Tibial artery (tissue), 4 donors: ENCODE results near the gene C11orf98.

Experiments
- DNase-seq, 2 donors: peaks; one replicate each; pipeline ENCODE4 v3.0.0-alpha.2; 2019
- H3K27ac ChIP-seq, 2 donors: fragments of 200-600 bp; sonication (generic) in 1 of 2; 1 replicate in 1 of 2; 2 replicates in 1 of 2; pipeline ENCODE4 v1.5.1; 2018 to 2019; ENCODE audit warnings: mild to moderate bottlenecking in 1 of 2
- H3K27me3 ChIP-seq, 2 donors: fragments of 200-600 bp; sonication (generic) in 1 of 2; one replicate each; pipeline versions ENCODE4 v1.5.1 to v1.6.0; 2016 to 2019
- H3K36me3 ChIP-seq, 3 donors: fragments of 200-600 bp; sonication (generic) in 2 of 3; one replicate each; pipeline ENCODE4 v1.5.1; 2016 to 2019; ENCODE audit warnings: mild to moderate bottlenecking in 2 of 3
- H3K4me1 ChIP-seq, 4 donors: fragments of 200-600 bp; sonication (generic) in 2 of 4; 1 replicate in 3 of 4; 2 replicates in 1 of 4; pipeline ENCODE4 v1.5.1; 2016 to 2019
- H3K4me3 ChIP-seq, 2 donors: fragments of 200-600 bp; sonication (generic) in 1 of 2; 1 replicate in 1 of 2; 2 replicates in 1 of 2; pipeline ENCODE4 v1.5.1; 2018 to 2019; ENCODE audit warnings: mild to moderate bottlenecking in 2 of 2
- H3K9me3 ChIP-seq, 3 donors: fragments of 200-600 bp; sonication (generic) in 1 of 3; one replicate each; pipeline ENCODE4 v1.5.1; 2016 to 2019
- CTCF ChIP-seq, 2 experiments: fragments of 200-600 bp in 1 of 2; fragments of 450-650 bp in 1 of 2; IDR thresholded peaks; one replicate each; pipeline ENCODE4 v1.5.1; 2017 to 2019; ENCODE audit warnings: antibody characterized with exemption in 2 of 2, mild to moderate bottlenecking in 1 of 2, moderate library complexity in 1 of 2
- intact Hi-C: fragments of 100-400 bp; cut with DNase I; formaldehyde crosslinking; loops from one replicate; pipeline ENCODE4 v1.15.0; 2023; ENCODE audit warnings: low total_unique reads

The C11orf98 gene

GRCh38 chr11:62615521-62615920, 49.5 kb downstream of the C11orf98 start:
- H3K4me3 ChIP-seq: no peak overlapping the region
- intact Hi-C loops: loop anchor here (10.0 kb wide), 1 partner anchor 89 kb away; the partner anchor contains the start of genes BSCL2 and GNG3
- H3K4me1 ChIP-seq: peaks cover 0 to 40% (median 28%) of the 10 kb centered on the region in 4 donors
- H3K9me3 ChIP-seq: no peaks in the 10 kb centered on the region
- no peak for TF ChIP-seq CTCF (IDR thresholded peaks at IDR 0.05)
- H3K27ac ChIP-seq: no peak overlapping the region
- H3K36me3 ChIP-seq: peaks cover 0 to 37% (median 11%) of the 10 kb centered on the region in 3 donors
- DNase-seq: no peak
- H3K27me3 ChIP-seq: no peaks in the 10 kb centered on the region

- no peak for TF ChIP-seq CTCF (IDR thresholded peaks at IDR 0.05)
- Histone ChIP-seq H3K36me3 (peaks cover 0 to 48% (median 23%) of the 10 kb centered on the region in 3 donors), H3K4me3 (no peak overlapping the region), H3K4me1 (peaks cover 0 to 33% (median 27%) of the 10 kb centered on the region in 4 donors), H3K9me3 (no peaks in the 10 kb centered on the region), H3K27me3 (no peaks in the 10 kb centered on the region), H3K27ac (peak overlapping the region; percentile 95 to 98)
- intact Hi-C loops: loop anchor here (10.0 kb wide), 1 partner anchor 91 kb away; the partner anchor contains the start of genes BSCL2 and GNG3
- DNase-seq: no peak
Observed at GRCh38 chr11:62614275-62614674, 50.7 kb downstream of the C11orf98 start.

GRCh38 chr11:62613291-62613778, 51.7 kb downstream of the C11orf98 start:
- no peaks in the 10 kb centered on the region for H3K27me3 ChIP-seq
- peaks cover 6 to 57% (median 33%) of the 10 kb centered on the region in 3 donors for H3K36me3 ChIP-seq
- intact Hi-C loops: loop anchor here (10.0 kb wide), 1 partner anchor 91 kb away; the partner anchor contains the start of genes BSCL2 and GNG3
- H3K4me1 ChIP-seq: peaks cover 0 to 33% (median 27%) of the 10 kb centered on the region in 4 donors
- H3K9me3 ChIP-seq: no peaks in the 10 kb centered on the region
- H3K27ac ChIP-seq: peak overlapping the region; percentile 95 to 98
- DNase-seq: no peak
- no peak for TF ChIP-seq CTCF (IDR thresholded peaks at IDR 0.05)
- peak overlapping the region; percentile 85 to 88 for H3K4me3 ChIP-seq
